H1 (cell line): ENCODE results near the gene RNU6-9. TPM values are rescaled to one million over a fixed set of nuclear protein-coding genes. Genes with fewer than 3 reads are reported as not detected.

Source experiments
- POLR2A ChIP-seq, 2 experiments: IDR thresholded peaks; 1 replicate in 1 of 2; 2 replicates in 1 of 2; pipeline ENCODE4 v1.6.1; 2011; ENCODE audit warnings: low read depth in 2 of 2, low read length in 2 of 2, mild to moderate bottlenecking in 2 of 2; ENCODE audit errors: control extremely low read depth in 1 of 2
- USF2 ChIP-seq: IDR thresholded peaks from 2 replicates; pipeline ENCODE4 v1.6.1; 2011; ENCODE audit warnings: low read length, improper control_type of control experiment
- polyA plus RNA-seq, 7 experiments: library from polyadenylated mRNA; depleted of rRNA in 3 of 7; stranded (reverse) in 5 of 7; unstranded in 2 of 7; fragments of >200 nt in 5 of 7; fragments of 200-250 nt in 2 of 7; gene quantifications; 1 replicate in 5 of 7; 2 replicates in 1 of 7; 4 replicates in 1 of 7; pipeline versions ENCODE4 v1.2.1 to v1.2.3, GENCODE V29; 2011 to 2013; ENCODE audit warnings: missing spikeins in 2 of 7, mixed read lengths in 2 of 7
- total RNA-seq: library from RNA; stranded (reverse); fragmentation: NEBNext Ultra II Directional; extraction: Animal tissue kit (Norgen Biotek cat#: 25700); gene quantifications from 2 replicates; pipeline ENCODE4 v1.2.1, GENCODE V29; 2021

Gene RNU6-9
- total and polyA plus RNA-seq, 2 of the 8 experiments (the other 6 are each of a cell fraction or from before 2014, with no cell fraction given), result not detected

- TF ChIP-seq POLR2A (IDR thresholded peaks at IDR 0.05; ENCODE audit: control extremely low read depth in 1 of 2, low read depth in 2 of 2, low read length in 2 of 2) (no peak), USF2 (no peak)
Measured at GRCh38 chr19:879711-880438, 13.4 kb upstream of the RNU6-9 start (continued).
